ENCODE measurements around the gene PXK.

- no peak for TF ChIP-seq POLR2A (IDR thresholded peaks at IDR 0.05; ENCODE audit: low read length)
- no peak for TF ChIP-seq GATA1 (IDR thresholded peaks at IDR 0.05; ENCODE audit: low read depth, low read length)
Observed at GRCh38 chr3:58474348-58474911, 141.7 kb downstream of the PXK start.

Measured in erythroblast (primary cell).